Fibroblast of mammary gland (primary cell): Measurements from ENCODE around the gene CNN3.

Experiments
- DNase-seq: peaks from one replicate; pipeline ENCODE4 v3.0.0-alpha.2; 2010; ENCODE audit warnings: low read depth
- H3K4me3 ChIP-seq: 2 replicates; pipeline ENCODE4 v1.5.1; 2011; ENCODE audit warnings: low read depth, mild to moderate bottlenecking, low read length, moderate library complexity; ENCODE audit not compliant: control insufficient read depth
- CTCF ChIP-seq: conservative IDR thresholded peaks from 2 replicates; pipeline ENCODE4 v1.5.1; 2011; ENCODE audit warnings: low read depth, low read length, inconsistent platforms; ENCODE audit not compliant: control insufficient read depth, insufficient read depth

CNN3 gene

GRCh38 chr1:94969137-94969536 is 42.2 kb upstream of the CNN3 start:
- no peak for TF ChIP-seq CTCF
- no peak overlapping the region for H3K4me3 ChIP-seq
- DNase-seq = no peak

- TF ChIP-seq CTCF = no peak
- DNase-seq = no peak
- H3K4me3 ChIP-seq = no peak overlapping the region
Observed at GRCh38 chr1:94966033-94966432, 39.1 kb upstream of the CNN3 start.

- no peak for DNase-seq
- no peak overlapping the region for H3K4me3 ChIP-seq
- no peak for TF ChIP-seq CTCF
Observed at GRCh38 chr1:94963864-94964263, 37.0 kb upstream of the CNN3 start.

GRCh38 chr1:94962409-94963265 is 35.7 kb upstream of the CNN3 start:
- H3K4me3 ChIP-seq = peak overlapping the region; percentile 20
- no peak for TF ChIP-seq CTCF
- peak; percentile 46 for DNase-seq

GRCh38 chr1:94961988-94962387 is 35.1 kb upstream of the CNN3 start:
- no peak for DNase-seq
- TF ChIP-seq CTCF = no peak
- no peak overlapping the region for H3K4me3 ChIP-seq

- no peak for DNase-seq
- TF ChIP-seq CTCF = no peak
- H3K4me3 ChIP-seq = no peak overlapping the region
Observed at GRCh38 chr1:94961582-94961981, 34.7 kb upstream of the CNN3 start.
